HFF-Myc (cell line): ENCODE data around the gene DSC2.

Experiments used
- DNase-seq: peaks from one replicate; pipeline ENCODE4 v3.0.0-alpha.2; 2011; ENCODE audit warnings: low read depth; ENCODE audit errors: extremely low read depth
- H3K4me3 ChIP-seq: replicated peaks from 2 replicates; pipeline ENCODE4 v1.5.1; 2011; ENCODE audit warnings: low read depth, mild to moderate bottlenecking, control low read depth, low read length
- CTCF ChIP-seq: IDR thresholded peaks from 2 replicates; pipeline ENCODE4 v1.5.1; 2012; ENCODE audit warnings: mild to moderate bottlenecking, low read depth, low read length, control low read depth; ENCODE audit errors: missing control alignments

The DSC2 gene

GRCh38 chr18:31079973-31080372, 22.2 kb downstream of the DSC2 start:
- no peak for DNase-seq
- H3K4me3 ChIP-seq: no peak overlapping the region
- no peak for TF ChIP-seq CTCF

- no peak for TF ChIP-seq CTCF
- DNase-seq: no peak
- no peak overlapping the region for H3K4me3 ChIP-seq
Observed at GRCh38 chr18:31077878-31078277, 24.3 kb downstream of the DSC2 start.

- no peak overlapping the region for H3K4me3 ChIP-seq
- TF ChIP-seq CTCF: no peak
Observed at GRCh38 chr18:31072175-31072574, 30.0 kb downstream of the DSC2 start.

GRCh38 chr18:31070206-31070605, 32.0 kb downstream of the DSC2 start:
- no peak for TF ChIP-seq CTCF
- H3K4me3 ChIP-seq: no peak overlapping the region
- no peak for DNase-seq

More at GRCh38 chr18:31072175-31072574, 30.0 kb downstream of the DSC2 start:
- DNase-seq: no peak

GRCh38 chr18:31066266-31066665, 36.0 kb downstream of the DSC2 start:
- no peak for DNase-seq
- TF ChIP-seq CTCF: no peak
- H3K4me3 ChIP-seq: no peak overlapping the region

- DNase-seq: no peak
- TF ChIP-seq CTCF: no peak
Observed at GRCh38 chr18:31065036-31065773, 37.0 kb downstream of the DSC2 start.

GRCh38 chr18:31064130-31064529, 38.1 kb downstream of the DSC2 start:
- DNase-seq: no peak
- TF ChIP-seq CTCF: no peak
- H3K4me3 ChIP-seq: no peak overlapping the region

More at GRCh38 chr18:31065036-31065773, 37.0 kb downstream of the DSC2 start:
- H3K4me3 ChIP-seq: no peak overlapping the region
